A549 treated with DMSO at 1 μM for 4 hours (cell line): ENCODE data around the gene NBPF14. TPM values are rescaled to one million over a fixed set of nuclear protein-coding genes. Genes with fewer than 3 reads are reported as not detected.

Experiments
- total RNA-seq: library from RNA; stranded (reverse); fragments of 200-300 nt; extraction: Qiagen RNA extraction; gene quantifications from 5 replicates; pipeline ENCODE4 v1.2.3, GENCODE V29; 2022; ENCODE audit warnings: low read depth

Gene NBPF14
- total RNA-seq, result 13.4 to 17.6 TPM (median 14.7 TPM) in 5 replicates

GRCh38 chr1:148595911-148596310 lies at the start of gene NBPF14:
NBPF14 (minus strand) TSS chr1:148596011; CDS start chr1:148595717, 294 bp downstream.

GRCh38 chr1:148483029-148483428 lies 112.8 kb downstream of the NBPF14 start, which contains the start of gene PPIAL4G:
PPIAL4G (minus strand) TSS chr1:148483302; CDS start chr1:148483252, 50 bp downstream.

Other genes with a start within 250 kb of the NBPF14 start
- gene PPIAL4G, start 112.7 kb downstream of the NBPF14 start, total RNA-seq, result not detected in 5 replicates
- 0.43 to 3.0 TPM (median 1.2 TPM) in 5 replicates for gene NUDT4B, start 152.8 kb upstream of the NBPF14 start, total RNA-seq
- gene PDE4DIP, start 248.4 kb upstream of the NBPF14 start, total RNA-seq, result 4.9 to 7.7 TPM (median 6.6 TPM) in 5 replicates